Activated T-helper 17 cell treated with anti-CD3 and anti-CD28 coated beads, Interleukin-2, amount 50 U/mL, for 72 hours (primary cell): ENCODE data around the gene FBH1. TPM values are rescaled to one million over a fixed set of nuclear protein-coding genes. Genes with fewer than 3 reads are reported as not detected.
"Not testable (repeated sequence)": the region's sequence is repeated elsewhere in the genome, so short reads cannot be mapped to it uniquely, and the experiment has no call there.

Source experiments
- ATAC-seq: fragments of 150-1000 bp; cut with Tn5 transposase; replicated peaks from 2 replicates; pipeline ENCODE4 v1.10.0; 2021; ENCODE audit warnings: mild to moderate bottlenecking, moderate library complexity
- H3K27ac Mint-ChIP-seq: one replicate; pipeline ENCODE4 v1.8.0; 2022; ENCODE audit warnings: mixed read lengths
- H3K27me3 Mint-ChIP-seq: one replicate; pipeline ENCODE4 v1.8.0; 2022; ENCODE audit warnings: mixed read lengths
- H3K36me3 Mint-ChIP-seq: one replicate; pipeline ENCODE4 v1.8.0; 2022; ENCODE audit warnings: low read depth, mild to moderate bottlenecking, mixed read lengths
- H3K4me1 Mint-ChIP-seq: one replicate; pipeline ENCODE4 v1.8.0; 2022; ENCODE audit warnings: mixed read lengths
- H3K4me3 Mint-ChIP-seq: one replicate; pipeline ENCODE4 v1.8.0; 2022; ENCODE audit warnings: mild to moderate bottlenecking, mixed read lengths
- H3K9me3 Mint-ChIP-seq: one replicate; pipeline ENCODE4 v1.8.0; 2022; ENCODE audit warnings: mixed read lengths
- total RNA-seq, 2 donors: library from RNA; stranded (reverse); gene quantifications; one replicate each; pipeline ENCODE4 v1.2.3, GENCODE V29; 2022

The FBH1 gene
- total RNA-seq, 2 donors from 2014 or later, result 55.9 to 62.0 TPM

DNA sequence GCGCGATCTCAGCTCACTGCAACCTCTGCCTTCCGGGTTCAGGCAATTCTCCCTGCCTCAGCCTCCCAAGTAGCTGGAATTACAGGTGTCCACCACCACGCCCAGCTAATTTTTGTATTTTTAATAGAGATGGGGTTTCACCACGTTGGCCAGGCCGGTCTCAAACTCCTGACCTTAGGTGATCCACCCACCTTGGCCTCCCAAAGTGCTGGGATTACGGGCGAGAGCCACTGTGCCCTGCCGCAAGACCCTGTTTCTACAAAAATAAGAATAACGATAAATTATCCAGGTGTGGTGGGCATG lies 70.9 kb downstream of the FBH1 start:
- H3K9me3 Mint-ChIP-seq, H3K27me3 Mint-ChIP-seq, H3K4me3 Mint-ChIP-seq, H3K4me1 Mint-ChIP-seq, H3K27ac Mint-ChIP-seq, ATAC-seq: not testable (repeated sequence)
- H3K36me3 Mint-ChIP-seq, result peaks cover 93% of the 10 kb centered on the region

DNA sequence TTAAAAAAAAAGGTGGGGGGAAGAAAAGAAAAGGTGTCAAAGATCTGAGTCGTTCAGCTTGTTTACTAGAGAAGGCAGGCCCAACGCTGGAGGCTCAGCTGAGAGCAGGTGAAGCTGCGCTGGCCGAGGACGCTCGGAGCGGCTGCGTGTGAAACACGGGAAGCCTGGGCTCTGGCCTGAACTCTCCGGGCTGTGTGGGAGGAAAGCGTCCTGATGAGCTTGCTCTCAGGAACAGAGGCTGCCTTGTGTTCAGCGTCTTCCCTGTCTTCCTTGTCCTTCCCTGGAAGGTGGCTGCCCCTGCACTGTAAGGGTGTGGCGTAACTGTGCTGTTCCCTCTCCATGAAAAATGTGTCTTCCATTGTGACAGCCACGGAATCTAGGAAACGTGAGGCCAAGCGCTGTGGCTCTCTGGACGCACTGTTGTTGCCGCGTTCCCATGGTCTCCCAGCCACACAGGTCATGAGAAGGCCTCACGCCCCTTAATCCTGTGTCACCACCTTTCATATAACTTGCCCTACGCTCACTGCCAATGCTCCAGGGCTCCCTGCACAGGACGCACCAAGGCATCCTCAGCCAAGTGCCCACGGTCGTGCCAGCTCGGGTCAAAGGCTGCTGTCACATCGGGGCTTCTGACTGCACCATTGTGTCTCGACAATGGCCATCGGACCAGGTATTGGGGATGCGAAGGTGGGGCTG lies 71.5 kb downstream of the FBH1 start:
- no peak for ATAC-seq
- Mint-ChIP-seq H3K27ac (no peak overlapping the region), H3K4me3 (no peak overlapping the region), H3K27me3 (no peaks in the 10 kb centered on the region), H3K4me1 (no peaks in the 10 kb centered on the region), H3K36me3 (peaks cover 87% of the 10 kb centered on the region), H3K9me3 (no peaks in the 10 kb centered on the region)

DNA sequence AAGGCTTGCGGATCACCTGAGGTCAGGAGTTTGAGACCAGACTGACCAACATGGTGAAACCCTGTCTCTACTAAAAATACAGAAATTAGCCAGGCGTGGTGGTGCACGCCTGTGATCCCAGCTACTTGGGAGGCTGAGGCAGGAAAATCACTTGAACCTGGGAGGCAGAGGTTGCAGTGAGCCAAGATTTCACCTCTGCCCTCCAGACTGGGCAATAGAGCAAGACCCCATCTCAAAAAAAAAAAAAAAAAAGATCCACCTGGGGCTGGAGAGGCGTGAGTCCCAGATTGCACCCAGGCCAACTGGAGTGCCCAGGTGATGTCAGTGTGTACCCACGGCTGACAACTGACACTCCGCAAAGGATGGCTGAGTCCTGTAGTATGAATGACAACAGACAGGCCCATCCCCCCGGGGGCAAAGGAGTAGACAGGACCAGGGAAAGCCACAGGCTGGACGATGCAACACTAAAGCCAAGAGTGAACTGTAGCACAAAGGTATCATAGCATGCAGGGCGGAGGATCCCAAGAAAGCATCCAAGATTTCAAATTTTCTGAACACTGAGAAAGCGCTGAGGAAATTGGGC lies 72.4 kb downstream of the FBH1 start:
- not testable (repeated sequence) for H3K9me3 Mint-ChIP-seq, H3K27me3 Mint-ChIP-seq, H3K4me3 Mint-ChIP-seq, ATAC-seq, H3K4me1 Mint-ChIP-seq, H3K27ac Mint-ChIP-seq
- peaks cover 86% of the 10 kb centered on the region for H3K36me3 Mint-ChIP-seq

DNA sequence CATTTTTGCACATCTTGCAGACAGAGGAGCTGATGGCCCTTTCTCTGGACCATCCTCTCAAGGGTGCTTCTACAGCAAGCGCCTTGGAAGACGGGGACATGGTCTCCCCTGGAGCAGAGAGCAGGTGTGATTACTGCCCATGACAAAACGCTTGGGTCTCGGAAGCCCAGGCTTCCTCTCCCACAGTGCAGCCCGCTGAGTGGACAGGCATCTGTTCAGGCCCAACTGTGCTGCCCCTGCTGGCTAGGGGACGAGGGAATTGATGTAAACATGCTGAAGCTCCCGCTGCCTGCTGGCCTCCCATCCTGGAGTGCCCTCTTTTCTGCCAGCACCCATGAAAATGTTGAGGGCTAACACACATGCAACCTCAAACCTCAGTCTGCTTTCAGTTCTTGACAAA lies 73.0 kb downstream of the FBH1 start:
- Mint-ChIP-seq H3K4me3 (no peak overlapping the region), H3K27me3 (no peaks in the 10 kb centered on the region), H3K9me3 (no peaks in the 10 kb centered on the region), H3K36me3 (peaks cover 86% of the 10 kb centered on the region), H3K4me1 (no peaks in the 10 kb centered on the region), H3K27ac (no peak overlapping the region)
- ATAC-seq, result no peak

DNA sequence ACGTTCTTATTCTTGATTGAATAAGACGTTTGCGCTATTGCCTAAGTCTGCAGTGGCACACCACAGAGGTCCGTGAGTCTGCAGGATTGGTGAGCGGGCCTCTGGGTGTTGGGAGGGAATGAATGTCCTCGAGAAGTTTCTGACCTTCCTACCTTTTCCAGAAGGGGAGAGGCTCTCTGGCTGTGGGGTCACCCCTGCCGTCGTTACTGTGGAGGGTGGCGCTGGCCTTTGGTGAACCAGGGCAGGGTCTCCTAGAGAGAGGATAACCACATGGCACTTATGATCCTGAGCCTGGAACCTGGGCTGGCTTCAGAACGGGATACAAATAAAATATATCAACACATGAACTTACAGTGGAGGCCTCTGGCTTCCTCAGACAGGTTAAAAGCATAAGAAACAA lies 73.5 kb downstream of the FBH1 start:
- no peaks in the 10 kb centered on the region for H3K27me3 Mint-ChIP-seq
- H3K4me3 Mint-ChIP-seq, result no peak overlapping the region
- no peak for ATAC-seq
- no peaks in the 10 kb centered on the region for H3K4me1 Mint-ChIP-seq
- H3K27ac Mint-ChIP-seq, result no peak overlapping the region
- peaks cover 86% of the 10 kb centered on the region for H3K36me3 Mint-ChIP-seq
- H3K9me3 Mint-ChIP-seq, result no peaks in the 10 kb centered on the region

DNA sequence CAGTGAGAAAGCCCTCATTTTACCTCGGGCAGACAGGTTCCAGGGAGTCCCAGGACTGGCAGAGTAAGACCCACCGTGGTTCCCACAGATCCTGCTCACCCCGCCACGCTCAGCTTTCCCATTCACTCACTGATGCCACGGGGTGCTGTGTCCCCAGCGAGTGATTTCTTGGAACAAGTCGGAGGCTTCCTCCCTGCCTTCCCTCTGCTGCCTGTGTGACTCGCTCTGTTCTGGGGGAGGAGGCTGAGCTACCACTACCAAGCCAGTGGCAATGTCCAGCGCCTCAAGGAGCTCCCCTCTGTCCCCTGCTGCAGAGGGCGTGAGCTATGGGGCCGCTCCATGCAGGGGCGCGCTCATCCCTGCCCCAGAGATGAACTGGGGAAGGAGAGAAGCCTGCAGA lies 74.7 kb downstream of the FBH1 start:
- ATAC-seq, result no peak
- Mint-ChIP-seq H3K36me3 (peaks cover 80% of the 10 kb centered on the region), H3K27me3 (no peaks in the 10 kb centered on the region), H3K9me3 (no peaks in the 10 kb centered on the region), H3K27ac (peak overlapping the region; percentile 65), H3K4me3 (no peak overlapping the region), H3K4me1 (peaks cover 1% of the 10 kb centered on the region)

DNA sequence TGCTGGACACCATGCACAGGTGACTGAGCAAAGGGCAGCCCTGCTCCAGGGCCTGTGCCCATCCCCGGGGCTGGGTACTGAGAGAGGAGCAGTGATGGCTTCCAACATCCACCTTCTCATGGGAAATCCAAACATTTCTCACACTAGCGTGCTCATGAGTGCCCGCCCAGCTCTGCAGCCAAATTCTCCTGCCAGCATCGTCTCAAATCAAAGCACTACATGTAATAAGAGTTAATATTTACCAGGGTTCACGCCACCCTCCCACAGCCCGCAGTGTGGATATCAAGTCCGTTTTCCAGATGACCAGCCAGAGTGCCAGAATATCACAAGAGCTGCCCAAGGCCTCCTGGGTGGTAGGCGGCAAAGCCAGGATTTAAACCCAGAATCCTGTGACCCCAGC lies 75.2 kb downstream of the FBH1 start:
- no peak overlapping the region for H3K4me3 Mint-ChIP-seq
- H3K27me3 Mint-ChIP-seq, result no peaks in the 10 kb centered on the region
- H3K4me1 Mint-ChIP-seq, result peaks cover 6% of the 10 kb centered on the region
- no peaks in the 10 kb centered on the region for H3K9me3 Mint-ChIP-seq
- H3K27ac Mint-ChIP-seq, result peak overlapping the region; percentile 65
- ATAC-seq, result no peak
- H3K36me3 Mint-ChIP-seq, result peaks cover 80% of the 10 kb centered on the region

DNA sequence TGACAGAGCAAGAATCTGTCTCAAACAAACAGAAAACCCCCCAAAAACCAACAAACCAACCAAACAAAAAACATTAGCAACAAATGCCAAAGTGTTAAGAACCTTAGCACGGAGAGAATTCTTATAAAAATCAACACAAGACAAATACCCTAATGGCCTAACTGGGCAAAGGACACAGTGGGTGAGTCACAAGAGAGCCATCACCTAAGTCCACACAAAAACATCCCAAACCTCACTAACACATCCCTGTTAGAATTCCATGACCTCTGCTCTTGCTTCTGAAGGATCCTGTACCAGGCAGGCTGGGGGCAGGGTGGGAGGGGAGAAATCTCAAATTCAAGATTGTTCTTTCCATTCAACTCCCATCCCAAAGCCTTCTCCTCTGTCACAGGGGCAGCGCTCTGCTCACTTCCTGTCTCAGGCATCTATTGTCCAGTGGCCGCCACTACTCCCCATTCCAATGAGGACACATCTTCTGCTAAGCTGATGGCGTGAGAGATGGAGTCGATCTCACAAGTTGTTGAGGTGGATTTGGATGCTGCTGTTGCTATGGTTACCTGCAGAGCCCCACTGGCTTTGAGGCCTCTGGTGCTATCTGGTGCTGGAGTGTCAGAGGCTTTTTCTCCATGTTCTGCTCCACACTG lies 78.1 kb downstream of the FBH1 start:
- Mint-ChIP-seq H3K27ac (no peak overlapping the region), H3K9me3 (no peaks in the 10 kb centered on the region), H3K4me3 (no peak overlapping the region), H3K27me3 (no peaks in the 10 kb centered on the region), H3K36me3 (peaks cover 59% of the 10 kb centered on the region), H3K4me1 (peaks cover 28% of the 10 kb centered on the region)
- ATAC-seq, result no peak

DNA sequence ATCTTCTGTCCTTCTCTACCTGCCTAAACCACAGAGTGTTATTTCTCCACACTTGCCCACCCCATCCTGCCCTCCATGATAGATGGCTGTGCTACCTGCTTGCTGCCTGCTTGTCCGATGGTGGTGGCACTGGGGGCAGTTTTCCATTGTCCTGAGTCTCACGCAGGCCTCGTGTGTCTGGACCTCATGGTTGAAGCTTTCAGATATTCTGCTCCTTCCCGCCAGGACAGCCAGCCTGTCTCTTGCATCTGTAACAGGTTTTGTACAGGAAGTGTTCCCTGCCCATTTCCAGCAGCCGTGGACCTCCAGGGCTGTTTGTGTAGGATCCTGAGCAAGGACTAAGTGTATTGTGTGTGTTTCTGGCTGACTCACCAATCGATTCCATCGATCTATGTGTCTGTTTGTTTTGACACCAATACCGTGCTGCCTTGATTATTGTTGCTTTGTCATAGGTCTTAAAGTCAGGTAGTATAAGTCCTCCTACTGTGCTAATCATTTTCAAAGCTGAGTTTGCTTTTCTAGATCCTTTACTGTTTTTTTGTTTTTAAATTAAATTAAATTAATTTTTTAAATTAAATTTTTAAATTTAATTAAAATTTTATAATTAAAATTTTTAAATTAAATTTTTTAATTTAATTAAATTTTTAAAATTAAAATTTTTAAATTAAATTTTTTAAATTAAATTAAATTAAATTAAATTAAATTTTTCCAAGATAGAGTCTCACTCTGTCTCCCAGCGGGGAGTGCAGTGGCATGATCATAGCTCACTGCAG lies 78.8 kb downstream of the FBH1 start:
- peaks cover 31% of the 10 kb centered on the region for H3K4me1 Mint-ChIP-seq
- H3K4me3 Mint-ChIP-seq, result no peak overlapping the region
- H3K9me3 Mint-ChIP-seq, result no peaks in the 10 kb centered on the region
- no peak overlapping the region for H3K27ac Mint-ChIP-seq
- peaks cover 55% of the 10 kb centered on the region for H3K36me3 Mint-ChIP-seq
- no peaks in the 10 kb centered on the region for H3K27me3 Mint-ChIP-seq
- ATAC-seq, result no peak

DNA sequence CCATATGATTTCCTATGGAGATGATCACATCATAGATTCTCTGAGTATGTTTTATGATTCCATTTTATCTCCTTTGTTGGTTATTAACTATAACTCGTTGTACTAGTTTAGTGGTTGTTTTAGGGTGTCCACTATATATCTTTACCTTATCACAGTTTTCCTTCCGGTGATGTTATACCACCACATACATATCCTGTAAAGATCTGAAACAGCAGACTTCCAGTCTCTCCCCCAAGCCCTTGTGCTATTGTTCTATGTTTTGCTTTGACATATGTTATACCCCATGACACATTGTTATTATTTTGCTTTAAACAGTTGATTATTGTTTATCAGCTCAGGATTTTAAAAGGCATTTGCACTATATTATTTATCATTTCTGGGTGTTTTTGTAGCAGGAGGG lies 80.0 kb downstream of the FBH1 start:
- H3K9me3 Mint-ChIP-seq, result no peaks in the 10 kb centered on the region
- H3K4me1 Mint-ChIP-seq, result peaks cover 38% of the 10 kb centered on the region
- H3K36me3 Mint-ChIP-seq, result peaks cover 57% of the 10 kb centered on the region
- no peaks in the 10 kb centered on the region for H3K27me3 Mint-ChIP-seq
- H3K27ac Mint-ChIP-seq, result peak overlapping the region; percentile 34
- no peak for ATAC-seq
- peak overlapping the region; percentile 96 for H3K4me3 Mint-ChIP-seq

DNA sequence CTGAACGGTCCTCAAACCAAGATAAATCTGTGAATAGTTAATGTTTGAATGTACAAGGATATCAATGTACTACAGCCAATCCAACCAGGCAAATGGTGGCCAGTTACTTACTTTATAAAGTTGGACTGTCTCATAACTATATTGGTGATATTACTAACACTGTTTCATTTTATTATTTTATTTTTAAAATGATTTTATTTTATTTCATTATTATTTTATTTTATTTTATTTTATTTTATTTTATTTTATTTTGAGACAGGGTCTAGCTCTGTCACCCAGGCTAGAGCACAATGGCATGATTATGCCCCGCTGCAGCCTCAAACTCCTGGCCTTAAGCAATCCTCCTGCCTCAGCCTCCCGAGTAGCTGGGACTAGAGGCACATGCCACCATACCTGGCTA lies 80.5 kb downstream of the FBH1 start:
- H3K9me3 Mint-ChIP-seq, result no peaks in the 10 kb centered on the region
- peak overlapping the region; percentile 96 for H3K4me3 Mint-ChIP-seq
- peaks cover 57% of the 10 kb centered on the region for H3K36me3 Mint-ChIP-seq
- no peak for ATAC-seq
- peaks cover 43% of the 10 kb centered on the region for H3K4me1 Mint-ChIP-seq
- no peaks in the 10 kb centered on the region for H3K27me3 Mint-ChIP-seq
- peak overlapping the region; percentile 94 for H3K27ac Mint-ChIP-seq

DNA sequence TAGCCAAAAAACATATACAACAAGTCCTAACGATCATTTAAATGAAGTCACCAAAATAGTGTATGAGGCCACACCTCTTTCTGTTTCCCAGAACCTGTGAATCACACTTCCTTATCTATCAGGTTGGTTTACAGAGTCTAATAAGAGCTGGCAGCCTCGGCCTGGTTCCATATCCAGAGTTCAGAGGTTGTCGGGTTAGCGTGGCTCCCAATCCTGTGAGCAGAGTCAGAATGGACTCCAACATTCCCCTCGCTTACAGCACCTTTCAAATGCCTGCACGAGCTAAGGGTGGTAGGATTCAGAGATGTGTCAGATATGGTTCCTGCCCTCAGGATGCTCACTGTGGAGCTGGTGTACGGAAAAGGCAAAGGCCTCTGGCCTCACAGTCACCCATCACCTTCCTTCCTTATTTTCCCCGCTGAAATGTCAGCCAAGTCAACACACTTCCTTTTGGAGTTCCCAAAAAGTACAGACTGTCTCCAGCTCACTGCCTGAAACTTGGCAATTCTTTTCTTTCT lies 81.3 kb downstream of the FBH1 start:
- peak; percentile 64 for ATAC-seq
- peak overlapping the region; percentile 94 for H3K27ac Mint-ChIP-seq
- peak overlapping the region; percentile 96 for H3K4me3 Mint-ChIP-seq
- no peaks in the 10 kb centered on the region for H3K9me3 Mint-ChIP-seq
- peaks cover 43% of the 10 kb centered on the region for H3K4me1 Mint-ChIP-seq
- H3K36me3 Mint-ChIP-seq, result peaks cover 62% of the 10 kb centered on the region
- no peaks in the 10 kb centered on the region for H3K27me3 Mint-ChIP-seq

DNA sequence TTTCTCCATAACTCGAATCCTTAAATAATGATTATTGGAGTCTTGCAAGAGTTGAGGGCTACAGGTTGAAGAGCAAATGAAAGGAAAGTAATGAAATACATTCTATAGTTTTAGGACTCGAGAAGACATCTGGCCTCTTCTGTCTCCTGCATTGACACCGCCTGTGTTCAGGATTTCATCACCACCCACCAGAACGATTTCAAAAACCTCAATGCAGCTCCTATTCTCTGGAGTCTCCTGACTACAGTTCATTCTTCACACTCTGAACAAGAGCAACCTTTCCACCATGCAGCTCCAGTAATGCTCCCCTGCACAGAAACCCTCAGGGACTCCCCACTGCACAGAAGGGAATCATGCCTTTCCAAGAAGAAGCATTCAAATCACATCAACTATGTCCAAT lies 81.8 kb downstream of the FBH1 start:
- Mint-ChIP-seq H3K4me3 (peak overlapping the region; percentile 96), H3K4me1 (peaks cover 43% of the 10 kb centered on the region), H3K36me3 (peaks cover 62% of the 10 kb centered on the region), H3K27ac (peak overlapping the region; percentile 94), H3K27me3 (no peaks in the 10 kb centered on the region), H3K9me3 (no peaks in the 10 kb centered on the region)
- ATAC-seq, result no peak

DNA sequence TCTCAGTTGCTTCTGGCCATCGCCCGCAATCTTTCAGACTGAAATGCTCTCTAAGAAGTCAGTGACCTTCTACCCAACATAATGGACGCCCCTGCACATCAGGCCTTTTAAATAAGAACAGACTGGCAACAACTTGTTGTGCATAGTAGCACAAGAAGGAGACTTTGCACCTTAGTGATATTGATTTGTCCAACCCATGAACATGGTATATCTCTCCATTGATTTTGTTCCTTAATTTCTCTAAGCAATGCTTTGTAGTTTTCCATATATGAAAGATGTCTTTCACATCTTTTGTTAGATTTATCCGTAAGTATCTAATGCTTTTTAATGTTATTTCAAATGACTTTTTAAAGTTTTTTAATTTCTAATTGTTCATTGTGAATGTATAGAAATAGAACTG lies 83.0 kb downstream of the FBH1 start:
- H3K36me3 Mint-ChIP-seq, result peaks cover 50% of the 10 kb centered on the region
- ATAC-seq, result no peak
- H3K27me3 Mint-ChIP-seq, result no peaks in the 10 kb centered on the region
- peak overlapping the region; percentile 1 for H3K27ac Mint-ChIP-seq
- H3K4me1 Mint-ChIP-seq, result peaks cover 43% of the 10 kb centered on the region
- H3K9me3 Mint-ChIP-seq, result no peaks in the 10 kb centered on the region
- peak overlapping the region; percentile 96 for H3K4me3 Mint-ChIP-seq
